ENCODE results near the gene DDAH2. TPM values are rescaled to one million over a fixed set of nuclear protein-coding genes. Genes with fewer than 3 reads are reported as not detected.

Gene DDAH2
- total RNA-seq, 6 experiments from 2014 or later, result 44.0 to 47.8 (median 46.0) TPM

DNA sequence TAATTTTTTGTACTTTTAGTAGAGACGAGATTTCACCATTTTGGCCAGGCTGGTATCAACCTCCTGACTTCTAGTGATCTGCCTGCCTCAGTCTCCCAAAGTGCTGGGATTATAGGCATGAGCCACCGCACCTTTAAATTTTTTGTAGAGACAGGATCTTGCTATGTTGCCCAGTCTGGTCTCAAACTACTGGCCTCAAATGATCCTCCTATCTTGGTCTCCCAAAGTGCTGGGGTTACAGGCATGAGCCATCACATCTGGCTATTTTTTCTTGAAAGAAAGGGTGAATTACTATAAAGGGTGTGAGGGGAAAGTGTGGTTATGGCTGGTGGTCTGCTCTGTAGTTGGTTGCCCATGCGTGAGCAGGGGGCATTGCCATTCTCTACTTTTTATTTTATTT is 20.9 kb downstream of the DDAH2 start:
- no peak for TF ChIP-seq CTCF (IDR thresholded peaks at IDR 0.05)
- Mint-ChIP-seq H3K9me3 (no peaks in the 10 kb centered on the region), H3K27me3 (ENCODE audit: insufficient read depth) (peaks cover 23% of the 10 kb centered on the region), H3K4me3 (no peak overlapping the region), H3K4me1 (ENCODE audit: low read depth) (peaks cover 4% of the 10 kb centered on the region), H3K36me3 (ENCODE audit: low read depth) (no peaks in the 10 kb centered on the region), H3K27ac (no peak overlapping the region)
- no peak for DNase-seq

DNA sequence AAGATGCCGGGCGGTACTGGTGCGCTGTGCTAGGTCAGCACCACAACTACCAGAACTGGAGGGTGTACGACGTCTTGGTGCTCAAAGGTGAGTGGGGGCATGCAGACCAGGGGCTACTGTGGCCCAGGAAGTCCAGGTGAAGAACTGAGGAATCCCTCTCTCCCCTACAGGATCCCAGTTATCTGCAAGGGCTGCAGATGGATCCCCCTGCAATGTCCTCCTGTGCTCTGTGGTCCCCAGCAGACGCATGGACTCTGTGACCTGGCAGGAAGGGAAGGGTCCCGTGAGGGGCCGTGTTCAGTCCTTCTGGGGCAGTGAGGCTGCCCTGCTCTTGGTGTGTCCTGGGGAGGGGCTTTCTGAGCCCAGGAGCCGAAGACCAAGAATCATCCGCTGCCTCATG is 21.4 kb downstream of the DDAH2 start:
- TF ChIP-seq CTCF (IDR thresholded peaks at IDR 0.05), result no peak
- H3K27me3 Mint-ChIP-seq (ENCODE audit: insufficient read depth), result peaks cover 22% of the 10 kb centered on the region
- H3K27ac Mint-ChIP-seq, result no peak overlapping the region
- H3K4me3 Mint-ChIP-seq, result no peak overlapping the region
- no peaks in the 10 kb centered on the region for H3K9me3 Mint-ChIP-seq
- no peaks in the 10 kb centered on the region for H3K36me3 Mint-ChIP-seq (ENCODE audit: low read depth)
- H3K4me1 Mint-ChIP-seq (ENCODE audit: low read depth), result peaks cover 6% of the 10 kb centered on the region
- DNase-seq, result no peak

GRCh38 chr6:31706599-31706998 is 22.5 kb downstream of the DDAH2 start, which contains the start of gene LY6G6F:
TSS of gene LY6G6F (plus strand) at chr6:31706866. CDS start at chr6:31706907, 41 bp downstream.
- no peak for DNase-seq
- Mint-ChIP-seq H3K4me3 (no peak within 1 kb of the TSS), H3K27me3 (ENCODE audit: insufficient read depth) (peaks cover 13% of the 10 kb centered on the region), H3K36me3 (ENCODE audit: low read depth) (no peaks in the 10 kb centered on the region), H3K27ac (no peak within 1 kb of the TSS), H3K4me1 (ENCODE audit: low read depth) (peaks cover 12% of the 10 kb centered on the region), H3K9me3 (no peaks in the 10 kb centered on the region)
- no peak for TF ChIP-seq CTCF (IDR thresholded peaks at IDR 0.05)

GRCh38 chr6:31705931-31706330 is 23.2 kb downstream of the DDAH2 start:
- no peak overlapping the region for H3K4me3 Mint-ChIP-seq
- H3K4me1 Mint-ChIP-seq (ENCODE audit: low read depth), result peaks cover 18% of the 10 kb centered on the region
- no peaks in the 10 kb centered on the region for H3K36me3 Mint-ChIP-seq (ENCODE audit: low read depth)
- H3K27me3 Mint-ChIP-seq (ENCODE audit: insufficient read depth), result peaks cover 9% of the 10 kb centered on the region
- TF ChIP-seq CTCF (IDR thresholded peaks at IDR 0.05), result no peak
- no peak overlapping the region for H3K27ac Mint-ChIP-seq
- DNase-seq, result peak; percentile 43
- H3K9me3 Mint-ChIP-seq, result no peaks in the 10 kb centered on the region

GRCh38 chr6:31702819-31703716 is 26.0 kb downstream of the DDAH2 start, which contains the start of gene ABHD16A:
TSS of gene ABHD16A (minus strand) at chr6:31703324. CDS start at chr6:31703281, 43 bp downstream.
- Mint-ChIP-seq H3K36me3 (ENCODE audit: low read depth) (no peaks in the 10 kb centered on the region), H3K9me3 (no peaks in the 10 kb centered on the region), H3K27me3 (ENCODE audit: insufficient read depth) (peaks cover 3% of the 10 kb centered on the region), H3K4me3 (peak within 1 kb of the TSS; percentile 93), H3K4me1 (ENCODE audit: low read depth) (peaks cover 24% of the 10 kb centered on the region), H3K27ac (peak within 1 kb of the TSS; percentile 97)
- TF ChIP-seq CTCF (IDR thresholded peaks at IDR 0.05), result peak; percentile 52
- DNase-seq, result peak; percentile 98

Data from HFFc6 (cell line).